Activated T-cell treated with anti-CD3 and anti-CD28 coated beads for 1 hour (primary cell): ENCODE results near the gene KRTAP5-9.
"Not testable (repeated sequence)": the region's sequence is repeated elsewhere in the genome, so short reads cannot be mapped to it uniquely, and the experiment has no call there.

Source experiments
- DNase-seq: peaks from one replicate; pipeline ENCODE4 v3.0.0-alpha.2; 2020; ENCODE audit warnings: low read depth

The KRTAP5-9 gene

DNA sequence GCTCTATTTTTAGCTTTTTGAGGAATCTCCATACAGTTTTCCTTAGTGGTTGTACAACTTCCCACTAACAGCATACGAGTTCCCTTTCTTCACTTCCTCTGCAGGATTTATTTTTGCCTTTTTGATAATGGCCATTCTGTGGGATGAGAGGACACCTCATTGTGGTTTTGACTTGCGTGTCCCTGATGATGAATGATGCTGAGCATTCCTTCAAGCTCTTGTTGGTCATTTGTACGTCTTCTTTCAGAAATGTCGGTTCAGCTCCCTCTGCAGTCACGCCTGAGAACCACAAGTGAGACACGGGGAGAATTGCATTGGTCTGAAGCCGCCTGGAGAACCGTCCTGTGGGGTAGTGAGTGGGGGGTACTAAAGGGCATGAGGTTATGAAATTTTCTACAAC, 15.2 kb downstream of the KRTAP5-9 start:
- no peak for DNase-seq

DNA sequence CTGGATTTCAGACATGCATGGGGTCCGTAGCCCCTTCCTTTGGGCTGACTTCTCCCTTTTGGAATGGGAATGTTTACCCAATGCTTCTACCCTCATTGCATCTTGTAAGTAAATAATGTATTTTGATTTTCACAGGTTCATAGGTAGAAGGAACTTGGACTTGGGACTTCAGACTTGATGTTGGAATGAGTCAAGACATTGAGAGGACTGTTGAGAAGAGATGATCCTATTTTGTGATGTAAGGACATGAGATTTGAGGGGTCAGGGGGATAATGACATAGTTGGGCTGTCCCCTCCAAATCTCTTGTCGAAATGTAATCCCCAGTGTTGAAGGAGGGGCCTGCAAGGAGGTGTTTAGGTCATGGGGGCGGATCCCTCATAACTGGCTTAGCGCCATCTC, 16.2 kb downstream of the KRTAP5-9 start:
- DNase-seq = no peak

DNA sequence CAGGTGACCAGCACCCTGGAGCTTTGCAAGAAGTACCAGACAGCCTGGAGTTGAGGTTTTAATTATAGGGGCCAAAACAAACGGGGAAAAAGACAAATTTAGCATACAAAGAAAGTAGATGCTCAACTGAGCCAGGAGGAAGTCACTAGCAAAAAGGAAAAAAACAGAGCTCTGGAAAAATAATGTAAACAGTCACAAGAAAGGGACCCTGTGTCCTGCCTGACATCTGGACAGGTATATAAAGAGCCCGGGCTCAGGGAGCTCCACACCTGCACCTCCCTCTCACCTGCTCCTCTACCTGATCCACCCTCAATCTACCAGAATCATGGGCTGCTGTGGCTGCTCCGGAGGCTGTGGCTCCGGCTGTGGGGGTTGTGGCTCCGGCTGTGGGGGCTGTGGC, 17.0 kb downstream of the KRTAP5-9 start, which contains the start of gene KRTAP5-10:
Gene KRTAP5-10 (plus strand): TSS at position 301 of the 400 bp plus-strand sequence. CDS start 25 bp downstream, at position 326.
- DNase-seq = no peak

DNA sequence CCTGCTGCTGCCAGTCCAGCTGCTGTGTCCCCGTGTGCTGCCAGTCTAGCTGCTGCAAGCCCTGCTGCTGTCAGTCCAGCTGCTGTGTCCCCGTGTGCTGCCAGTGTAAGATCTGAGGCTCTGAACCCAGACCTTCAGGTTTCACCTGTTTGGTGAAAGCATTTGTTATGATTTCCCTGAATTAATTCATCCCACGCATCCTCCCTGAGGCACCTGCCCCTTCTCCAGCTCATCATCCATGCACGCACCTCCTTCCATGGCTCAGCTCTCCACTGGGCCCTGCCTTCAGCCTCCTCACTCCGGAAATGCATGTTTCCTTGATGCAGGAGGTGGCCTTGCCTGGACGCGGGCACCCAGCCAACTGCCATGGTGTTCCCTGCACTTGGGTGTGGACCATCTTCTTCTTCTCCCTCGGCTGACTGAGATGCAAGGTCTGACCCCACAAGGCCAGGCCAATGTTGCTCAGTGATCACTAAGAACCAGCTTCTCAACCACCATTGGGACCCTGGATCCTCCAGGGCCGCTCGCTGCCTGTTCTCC, 17.9 kb downstream of the KRTAP5-9 start:
- DNase-seq = no peak

DNA sequence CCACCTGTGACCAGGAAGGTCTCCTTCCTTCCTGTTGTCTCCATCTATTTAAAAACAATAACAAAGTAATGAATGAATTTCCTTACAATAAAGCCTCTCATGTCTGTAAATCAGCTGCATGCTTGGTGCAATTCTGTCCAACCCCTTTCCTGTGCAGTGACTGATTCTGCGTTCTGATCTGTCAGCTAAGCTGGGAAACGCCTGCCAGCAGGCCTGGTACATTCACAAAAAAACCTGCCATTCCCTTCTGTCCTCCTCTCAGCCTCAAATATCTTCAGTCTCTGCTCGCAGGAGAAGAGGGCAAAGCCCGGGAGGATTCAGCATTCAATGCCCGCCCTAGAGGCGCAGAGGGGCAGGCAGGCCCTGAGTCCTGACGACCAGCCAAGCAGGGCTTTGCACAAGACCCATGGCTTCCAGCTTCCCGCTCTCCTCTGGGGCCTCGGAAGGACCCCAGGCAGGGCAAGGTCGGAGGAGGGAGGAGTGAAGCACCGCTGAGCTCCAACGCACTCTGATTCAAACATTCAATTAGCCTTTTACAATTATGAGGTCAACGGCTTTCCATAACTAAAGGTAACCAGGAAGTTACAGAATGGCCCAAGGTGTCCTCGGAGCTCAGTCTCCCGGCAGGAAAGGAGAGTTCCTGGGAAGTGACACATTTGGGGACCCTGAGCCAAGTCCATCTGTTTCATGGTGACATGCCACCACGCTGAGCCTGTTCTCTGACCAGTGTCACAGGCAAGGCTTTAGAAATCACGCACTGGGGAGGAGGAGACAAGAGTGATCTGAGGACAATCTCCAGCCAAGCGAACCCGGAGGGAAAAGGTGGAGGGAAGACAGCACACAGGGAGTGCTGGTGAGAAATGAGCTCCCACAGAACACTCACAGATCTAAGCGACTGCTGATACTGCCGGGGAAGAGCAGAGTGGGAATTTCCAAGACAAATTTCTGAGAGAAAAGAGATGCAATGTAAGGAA, 18.7 kb downstream of the KRTAP5-9 start:
- not testable (repeated sequence) for DNase-seq

DNA sequence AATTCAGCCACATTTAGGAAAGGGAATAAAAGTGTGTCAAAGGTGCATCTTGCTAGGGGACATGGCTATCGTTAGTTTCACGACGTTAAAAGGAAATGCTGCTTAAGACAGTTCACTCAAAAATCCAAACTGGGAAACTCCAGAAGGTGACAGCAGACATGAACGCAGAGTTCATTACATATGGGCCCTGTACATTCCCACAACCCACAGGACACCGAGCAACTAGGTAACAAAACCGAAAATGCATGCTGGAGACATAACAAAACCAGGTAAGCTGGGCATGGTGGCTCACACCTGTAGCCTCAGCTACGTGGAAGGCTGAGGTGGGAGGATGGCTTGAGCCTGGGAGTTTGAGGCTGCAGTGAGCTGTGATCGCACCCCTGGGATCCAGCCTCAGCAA, 19.4 kb downstream of the KRTAP5-9 start:
- not testable (repeated sequence) for DNase-seq

DNA sequence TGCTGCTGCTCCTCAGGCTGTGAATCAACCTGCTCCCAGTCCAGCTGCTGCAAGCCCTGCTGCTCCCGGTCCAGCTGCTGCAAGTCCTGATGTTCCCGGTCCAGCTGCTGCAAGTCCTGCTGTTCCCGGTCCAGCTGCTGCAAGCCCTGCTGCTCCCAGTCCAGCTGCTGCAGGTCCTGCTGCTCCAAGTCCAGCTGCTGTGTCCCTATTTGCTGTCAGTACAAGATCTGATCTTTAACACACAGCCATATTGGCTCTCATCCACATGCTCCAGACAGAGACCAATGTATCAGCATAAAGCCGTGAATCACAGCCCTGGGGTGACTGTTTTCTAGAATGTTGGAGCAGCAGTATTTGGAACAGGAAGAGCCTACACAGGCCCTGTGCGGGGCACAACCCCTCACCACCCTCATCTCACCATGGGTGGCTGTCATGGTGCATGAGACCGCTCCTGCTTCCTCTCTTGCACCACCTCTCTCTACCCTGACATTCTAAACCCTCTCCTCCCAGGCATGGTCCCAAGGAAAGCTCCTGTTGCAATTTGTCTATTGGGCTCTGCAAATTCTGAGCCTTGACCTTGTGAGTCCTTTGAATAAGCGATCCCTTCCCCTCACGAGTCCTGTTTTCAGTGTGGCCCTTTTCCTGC, 20.6 kb downstream of the KRTAP5-9 start:
- DNase-seq = no peak

DNA sequence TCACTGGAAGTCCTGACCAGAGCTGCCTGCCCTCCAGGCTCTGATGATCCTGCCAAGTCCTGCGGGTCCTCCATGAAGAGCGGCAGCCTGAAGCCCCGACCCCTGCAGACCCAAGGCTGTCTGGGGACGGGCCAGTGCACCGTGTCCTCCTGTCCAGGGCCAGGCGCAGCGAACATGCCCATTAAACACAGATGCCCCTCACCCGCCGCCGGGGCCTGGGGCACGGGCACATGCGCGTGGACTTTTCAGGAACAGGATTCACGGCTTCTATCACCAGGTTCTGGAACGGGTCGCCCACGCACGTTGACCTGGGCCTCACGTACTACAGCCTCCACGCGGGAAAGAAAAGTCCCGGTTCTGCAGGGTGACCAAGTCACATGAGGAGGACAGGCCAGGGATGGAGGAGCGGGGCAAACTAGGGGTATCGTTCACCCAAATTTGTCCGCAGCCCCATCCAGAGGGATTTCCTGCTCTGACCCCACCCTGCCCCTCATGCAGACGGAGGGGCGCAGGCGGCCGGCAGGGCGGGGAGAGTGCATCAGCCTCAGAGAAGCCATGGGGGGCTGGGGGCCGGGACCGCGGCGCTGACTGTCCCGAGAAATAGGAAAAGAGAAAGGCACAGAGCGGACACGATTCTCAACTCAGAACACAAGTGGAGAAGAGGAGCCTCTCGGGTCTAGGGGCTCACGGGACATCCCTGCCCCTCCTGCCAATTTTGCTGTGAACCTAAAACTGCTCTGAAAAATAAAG, 23.1 kb downstream of the KRTAP5-9 start:
- DNase-seq = not testable (repeated sequence)

DNA sequence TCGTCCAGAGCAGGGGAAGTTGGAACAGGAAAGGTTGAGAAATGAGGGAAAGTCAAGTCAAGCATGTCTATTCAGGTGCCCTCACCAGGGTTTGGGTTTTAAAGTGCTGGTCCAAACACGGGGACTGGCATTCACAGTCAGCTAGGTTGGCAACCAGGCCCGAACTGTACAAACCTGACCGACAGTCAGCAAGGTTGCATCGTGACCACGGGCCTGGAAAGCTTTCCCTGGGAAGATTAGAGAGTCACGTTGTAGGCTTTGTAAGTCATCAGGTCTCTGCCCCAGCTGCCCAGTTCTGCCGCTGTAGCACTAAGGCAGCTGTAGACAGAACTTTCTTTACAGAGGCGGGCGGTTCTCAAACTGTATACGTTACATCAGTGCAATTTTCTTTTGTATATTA, 24.6 kb downstream of the KRTAP5-9 start:
- no peak for DNase-seq

DNA sequence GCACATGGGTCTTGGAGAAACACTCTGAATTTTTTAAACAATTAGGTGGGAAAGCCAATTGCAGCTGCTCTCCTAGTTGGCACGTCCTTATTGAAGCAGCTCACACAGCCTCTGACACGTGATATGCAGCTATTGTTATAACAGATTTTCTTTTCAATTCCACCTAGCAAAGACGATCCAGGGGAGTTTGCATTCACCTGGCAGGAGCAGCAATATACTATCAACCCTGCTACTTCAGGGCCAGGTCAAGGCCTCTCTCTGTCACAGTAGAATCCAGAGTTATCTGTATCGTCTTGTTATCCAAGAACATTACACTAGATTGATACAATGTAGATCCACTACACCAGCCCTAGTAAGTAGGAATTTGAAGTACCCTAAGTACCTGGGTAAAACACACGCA, 26.2 kb downstream of the KRTAP5-9 start:
- DNase-seq = no peak

DNA sequence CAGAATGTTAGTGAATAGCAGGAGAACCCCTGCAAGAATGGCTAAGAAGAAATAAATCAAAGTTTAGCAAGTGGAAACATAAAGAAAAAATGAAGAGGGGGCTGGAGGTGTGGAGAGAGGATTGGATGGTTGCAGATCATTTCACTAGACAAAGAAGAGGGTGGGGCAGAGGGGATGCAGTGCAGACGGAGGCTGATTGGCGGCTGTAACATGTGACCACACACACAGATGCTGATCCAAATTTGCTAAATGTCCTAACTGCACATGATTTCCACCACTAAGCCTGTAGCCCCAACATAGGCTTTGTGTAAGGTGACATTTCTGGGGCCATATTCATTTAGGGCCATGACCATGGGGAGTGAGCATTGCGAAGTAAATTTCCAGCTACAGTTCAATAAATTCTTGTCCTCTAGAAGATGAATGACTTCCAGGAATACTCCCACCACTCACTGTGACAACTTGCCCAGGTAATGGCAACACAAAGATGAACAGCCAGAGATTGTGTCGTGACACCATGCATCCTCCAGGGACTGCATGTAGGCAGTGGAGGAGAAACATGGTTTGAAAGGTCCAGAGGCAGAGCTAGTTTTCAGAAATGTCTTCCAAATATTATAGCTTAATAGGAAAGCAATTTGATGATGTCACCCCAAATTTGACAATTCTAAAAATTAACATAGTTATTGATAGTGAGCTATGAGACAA, 27.7 kb downstream of the KRTAP5-9 start:
- DNase-seq = no peak

DNA sequence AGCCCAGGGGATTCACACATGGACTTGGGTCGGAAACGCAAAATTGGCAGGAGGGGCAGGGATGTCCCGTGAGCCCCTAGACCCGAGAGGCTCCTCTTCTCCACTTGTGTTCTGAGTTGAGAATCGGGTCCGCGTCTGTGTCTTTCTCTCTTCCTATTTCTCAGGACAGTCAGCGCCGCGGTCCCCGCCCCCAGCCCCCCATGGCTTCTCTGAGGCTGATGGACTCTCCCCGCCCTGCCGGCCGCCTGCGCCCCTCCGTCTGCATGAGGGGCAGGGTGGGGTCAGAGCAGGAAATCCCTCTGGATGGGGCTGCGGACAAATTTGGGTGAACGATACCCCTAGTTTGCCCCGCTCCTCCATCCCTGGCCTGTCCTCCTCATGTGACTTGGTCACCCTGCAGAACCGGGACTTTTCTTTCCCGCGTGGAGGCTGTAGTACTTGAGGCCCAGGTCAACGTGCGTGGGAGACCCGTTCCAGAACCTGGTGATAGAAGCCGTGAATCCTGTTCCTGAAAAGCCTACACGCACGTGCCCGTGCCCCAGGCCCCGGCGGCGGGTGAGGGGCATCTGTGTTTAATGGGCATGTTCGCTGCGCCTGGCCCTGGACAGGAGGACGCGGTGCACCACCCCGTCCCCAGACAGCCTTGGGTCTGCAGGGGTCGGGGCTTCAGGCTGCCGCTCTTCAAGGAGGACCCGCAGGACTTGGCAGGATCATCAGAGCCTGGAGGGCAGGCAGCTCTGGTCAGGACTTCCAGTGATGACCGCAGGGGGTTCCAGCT, 28.7 kb downstream of the KRTAP5-9 start:
- DNase-seq = not testable (repeated sequence)

DNA sequence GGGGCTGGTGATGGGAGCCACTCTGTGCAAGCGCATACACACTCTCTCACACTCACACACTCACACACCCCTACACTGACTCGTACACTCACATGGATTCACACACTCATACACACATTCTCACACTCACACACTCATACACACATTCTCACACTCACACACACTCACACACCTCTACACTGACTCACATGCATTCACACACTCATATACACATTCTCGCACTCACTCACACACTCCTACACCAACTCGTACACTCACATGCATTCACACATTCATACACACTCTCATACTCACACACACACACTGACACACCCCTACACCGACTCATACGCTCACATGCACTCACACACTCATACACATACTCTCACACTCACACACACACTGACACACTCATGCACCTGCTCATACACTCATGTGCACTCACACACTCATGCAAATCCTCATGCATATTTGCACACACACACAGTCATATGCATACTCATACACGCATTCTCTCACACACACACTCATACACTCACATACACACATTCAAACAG, 29.3 kb downstream of the KRTAP5-9 start:
- DNase-seq = no peak

DNA sequence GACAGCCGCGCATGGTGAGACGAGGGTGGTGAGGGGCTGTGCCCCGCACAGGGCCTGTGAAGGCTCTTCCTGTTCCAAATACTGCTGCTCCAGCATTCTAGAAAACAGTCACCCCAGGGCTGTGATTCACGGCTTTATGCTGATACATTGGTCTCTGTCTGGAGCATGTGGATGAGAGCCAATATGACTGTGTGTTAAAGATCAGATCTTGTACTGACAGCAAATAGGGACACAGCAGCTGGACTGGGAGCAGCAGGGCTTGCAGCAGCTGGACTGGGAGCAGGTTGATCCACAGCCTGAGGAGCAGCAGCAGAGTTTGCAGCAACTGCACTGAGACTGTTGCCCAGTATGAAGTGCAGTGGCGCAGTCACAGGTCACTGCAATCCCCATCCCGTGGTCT, 31.3 kb downstream of the KRTAP5-9 start:
- DNase-seq = not testable (repeated sequence)

DNA sequence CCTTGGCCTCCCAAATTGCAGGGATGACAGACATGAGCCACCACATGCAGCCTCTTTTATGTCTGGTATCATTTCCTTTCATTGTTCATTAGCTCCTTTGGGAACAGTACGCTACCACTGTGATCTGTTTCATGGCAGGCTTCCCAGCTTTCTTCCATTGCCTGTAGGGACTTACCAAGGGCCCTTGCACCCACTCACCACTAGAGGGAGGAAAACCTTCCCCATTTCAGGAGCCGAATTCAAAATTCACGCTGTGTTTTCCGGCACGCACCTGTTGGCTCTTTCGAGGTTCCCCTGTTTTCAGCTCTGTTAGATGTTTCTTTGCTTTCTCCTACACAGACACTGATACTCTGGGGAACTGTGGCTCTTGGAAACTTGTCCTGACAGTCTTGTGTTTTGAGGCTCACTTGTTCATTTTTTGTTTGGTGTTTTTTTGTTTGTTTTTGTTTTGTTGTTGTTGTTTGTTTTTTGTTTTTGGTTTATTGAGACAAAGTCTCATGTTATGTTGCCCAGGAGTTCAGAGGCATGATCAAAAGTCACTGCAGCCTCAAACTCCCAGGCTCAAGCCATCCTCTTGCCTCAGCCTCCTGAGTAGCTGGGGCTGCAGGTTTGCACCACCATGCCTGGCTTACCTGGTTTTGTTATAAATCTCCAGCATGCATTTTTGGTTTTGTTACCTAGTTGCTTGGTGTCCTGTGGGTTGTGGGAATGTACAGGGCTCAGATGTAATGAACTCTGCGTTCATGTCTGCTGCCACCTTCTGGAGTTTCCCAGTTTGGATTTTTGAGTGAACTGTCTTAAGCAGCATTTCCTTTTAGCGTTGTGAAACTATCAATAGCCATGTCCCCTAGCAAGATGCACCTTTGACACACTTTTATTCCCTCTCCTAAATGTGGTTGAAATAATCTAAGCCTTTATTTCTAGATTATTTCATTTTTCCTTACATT, 32.1 kb downstream of the KRTAP5-9 start:
- DNase-seq = no peak

DNA sequence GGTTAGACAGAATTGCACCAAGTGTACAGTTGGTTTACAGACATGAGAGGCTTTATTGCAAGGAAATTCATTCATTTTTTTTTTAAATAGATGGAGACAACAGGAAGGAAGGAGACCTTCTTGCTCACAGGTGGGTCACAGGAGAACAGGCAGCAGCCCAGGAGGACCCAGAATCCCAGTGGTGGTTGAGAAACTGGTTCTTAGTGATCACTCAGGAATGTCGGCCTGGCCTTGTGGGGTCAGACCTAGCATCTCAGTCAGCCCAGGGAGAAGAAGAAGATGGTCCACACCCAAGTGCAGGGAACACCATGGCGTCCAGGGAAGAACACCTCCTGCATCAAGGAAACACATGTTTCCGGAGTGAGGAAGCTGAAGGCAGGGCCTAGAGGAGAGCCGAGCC, 33.6 kb downstream of the KRTAP5-9 start:
- no peak for DNase-seq

DNA sequence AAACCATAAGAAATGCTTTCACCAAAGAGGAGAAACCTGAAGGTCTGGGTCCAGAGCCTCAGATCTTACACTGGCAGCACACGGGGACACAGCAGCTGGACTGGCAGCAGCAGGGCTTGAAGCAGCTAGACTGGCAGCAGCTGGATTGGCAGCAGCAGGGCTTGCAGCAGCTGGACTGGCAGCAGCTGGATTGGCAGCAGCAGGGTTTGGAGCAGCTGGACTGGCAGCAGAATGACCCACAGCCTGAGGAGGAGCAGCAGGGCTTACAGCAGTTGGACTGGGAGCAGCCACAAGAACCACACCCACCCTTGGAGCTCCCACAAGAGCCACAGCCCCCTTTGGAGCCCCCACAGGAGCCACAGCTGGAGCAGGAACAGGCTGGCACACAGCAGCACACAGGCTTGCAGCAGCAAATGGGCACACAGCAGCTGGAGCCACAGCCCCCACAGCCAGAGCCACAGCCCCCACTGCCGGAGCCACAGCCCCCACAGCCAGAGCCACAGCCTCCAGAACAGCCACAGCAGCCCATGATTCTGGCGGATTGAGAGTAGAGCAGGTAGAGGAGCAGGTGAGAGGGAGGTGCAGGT, 34.2 kb downstream of the KRTAP5-9 start, which contains the start of gene KRTAP5-11:
Gene KRTAP5-11 (minus strand): TSS at position 567 of the 587 bp plus-strand sequence. CDS start 38 bp downstream, at position 529.
- no peak for DNase-seq

DNA sequence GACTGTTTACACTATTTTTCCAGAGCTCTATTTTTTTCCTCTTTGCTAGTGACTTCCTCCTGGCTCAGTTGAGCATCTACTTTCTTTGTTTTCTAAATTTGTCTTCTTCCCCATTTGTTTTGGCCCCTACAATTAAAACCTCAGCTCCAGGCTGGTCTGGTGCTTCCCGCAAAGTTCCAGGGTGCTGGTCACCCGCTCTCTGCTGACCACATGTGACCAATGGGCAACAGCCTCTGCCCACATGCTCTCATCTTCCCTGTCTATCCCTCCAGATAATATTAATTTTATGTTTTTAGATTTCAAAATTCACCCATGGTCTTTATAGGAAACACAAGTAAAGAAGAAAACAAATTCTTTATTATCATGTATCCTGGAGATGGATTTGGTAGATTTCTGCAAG, 34.7 kb downstream of the KRTAP5-9 start:
- DNase-seq = not testable (repeated sequence)

DNA sequence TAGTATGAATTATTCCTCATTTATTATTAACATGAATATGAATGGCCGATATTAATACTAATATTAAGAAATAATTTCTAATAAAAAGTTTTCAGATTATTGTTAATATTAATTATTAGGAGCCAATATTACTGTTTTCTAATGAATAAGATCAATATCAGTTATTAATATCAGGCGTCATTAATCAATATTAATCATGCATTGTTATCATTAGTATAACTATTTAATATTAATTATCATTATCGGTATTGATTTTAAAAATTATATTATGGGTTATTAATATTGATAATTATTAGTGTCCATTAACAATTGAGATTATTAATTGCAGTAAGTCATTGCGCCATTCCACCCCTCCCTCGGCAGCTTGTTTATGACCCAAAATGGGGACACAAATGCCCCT, 37.5 kb downstream of the KRTAP5-9 start:
- DNase-seq = not testable (repeated sequence)
